ENCODE results near the gene KLF2.

The KLF2 gene

DNA sequence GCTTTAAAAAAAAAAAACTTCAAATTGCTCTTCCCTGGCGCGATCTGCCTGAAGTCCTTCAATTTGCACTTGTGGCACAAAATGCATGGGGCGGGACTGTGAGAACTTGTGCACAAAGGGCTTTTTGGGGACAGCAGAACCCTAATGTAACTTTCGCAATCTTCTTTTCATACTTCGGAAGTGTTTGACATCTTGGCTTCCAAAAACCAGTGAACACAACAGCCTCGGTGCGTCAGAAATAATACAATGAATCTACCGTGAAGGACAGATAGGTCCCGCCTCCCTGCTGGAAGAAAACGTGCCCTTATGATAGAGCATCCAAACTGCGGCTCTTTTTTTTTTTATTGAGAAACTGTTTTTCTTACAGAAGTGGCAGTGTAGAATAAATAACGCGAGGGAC lies 36.6 kb downstream of the KLF2 start:
- Histone ChIP-seq H3K27me3 (replicated peaks; ENCODE audit: control insufficient read depth, insufficient read depth, low read length, poor library complexity, severe bottlenecking) (no peaks in the 10 kb centered on the region), H3K36me3 (ENCODE audit: control insufficient read depth, insufficient read depth, low read length) (no peaks in the 10 kb centered on the region), H3K4me3 (ENCODE audit: insufficient read depth, low read depth, low read length, poor library complexity, severe bottlenecking) (no peak overlapping the region), H3K4me1 (ENCODE audit: control insufficient read depth, insufficient read depth, low read length, poor library complexity, severe bottlenecking) (peaks cover 83% of the 10 kb centered on the region), H3K9me3 (ENCODE audit: control insufficient read depth, low read length) (no peaks in the 10 kb centered on the region), H3K27ac (ENCODE audit: insufficient read depth, low read length, poor library complexity, severe bottlenecking) (peak overlapping the region; percentile 10)
- no peak for DNase-seq

DNA sequence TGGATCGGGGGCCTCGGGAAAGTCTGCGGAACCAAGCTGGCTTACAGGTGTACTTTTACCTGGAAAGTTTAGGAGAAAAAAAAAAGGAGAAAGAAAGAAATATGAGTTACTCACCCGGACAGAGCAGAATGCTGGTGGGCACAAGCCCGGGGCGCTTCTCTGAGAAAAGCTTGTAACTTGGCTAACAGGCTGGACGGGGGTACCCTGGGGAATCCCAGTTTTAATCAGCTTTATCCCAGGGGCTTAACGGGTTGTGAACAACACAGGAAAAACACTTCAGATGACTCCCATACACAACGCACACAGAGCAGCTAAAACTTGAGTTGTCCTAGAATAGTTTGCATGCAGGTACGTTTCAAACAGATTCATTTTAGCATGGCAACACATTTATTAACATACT lies 37.3 kb downstream of the KLF2 start:
- Histone ChIP-seq H3K9me3 (ENCODE audit: control insufficient read depth, low read length) (no peaks in the 10 kb centered on the region), H3K36me3 (ENCODE audit: control insufficient read depth, insufficient read depth, low read length) (no peaks in the 10 kb centered on the region), H3K27ac (ENCODE audit: insufficient read depth, low read length, poor library complexity, severe bottlenecking) (no peak overlapping the region), H3K4me3 (ENCODE audit: insufficient read depth, low read depth, low read length, poor library complexity, severe bottlenecking) (no peak overlapping the region), H3K4me1 (ENCODE audit: control insufficient read depth, insufficient read depth, low read length, poor library complexity, severe bottlenecking) (peaks cover 83% of the 10 kb centered on the region), H3K27me3 (replicated peaks; ENCODE audit: control insufficient read depth, insufficient read depth, low read length, poor library complexity, severe bottlenecking) (no peaks in the 10 kb centered on the region)
- no peak for DNase-seq

DNA sequence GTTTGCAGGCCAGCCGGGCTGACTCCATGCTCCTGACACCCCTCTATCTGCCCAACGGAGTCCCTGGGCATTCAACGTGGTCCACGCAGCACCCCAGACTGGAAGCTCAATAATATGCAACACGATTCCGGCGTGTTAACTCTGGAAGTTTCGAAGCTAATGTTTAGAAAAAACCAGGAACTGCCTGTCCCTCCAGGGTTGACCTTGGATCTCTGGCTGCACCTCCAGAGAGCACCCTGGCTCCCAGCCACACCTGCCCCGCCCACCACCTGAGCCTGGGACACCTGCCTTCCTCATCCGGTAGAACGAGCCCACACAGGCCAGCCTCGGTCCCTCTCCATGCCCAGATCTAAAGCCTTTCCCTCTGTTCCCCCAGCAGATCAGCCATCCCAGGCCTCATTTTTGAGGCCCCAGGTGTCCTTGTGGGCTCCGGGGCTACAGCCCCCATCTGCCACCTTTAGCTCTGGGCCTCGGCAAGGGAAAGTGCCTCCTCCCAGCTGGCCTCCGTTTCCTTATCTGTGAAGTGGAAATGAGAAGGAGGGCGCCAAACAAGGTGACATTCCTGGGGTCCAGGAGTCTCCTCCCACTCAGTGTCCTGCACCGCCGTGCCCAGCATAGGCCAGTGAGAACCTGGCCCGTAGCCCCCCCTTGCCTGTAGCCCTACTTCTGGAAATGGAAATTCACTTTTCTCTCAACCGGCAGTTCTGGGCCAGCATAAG lies 38.7 kb downstream of the KLF2 start:
- H3K9me3 ChIP-seq (ENCODE audit: control insufficient read depth, low read length), result no peaks in the 10 kb centered on the region
- peak overlapping the region; percentile 95 for H3K27ac ChIP-seq (ENCODE audit: insufficient read depth, low read length, poor library complexity, severe bottlenecking)
- H3K4me3 ChIP-seq (ENCODE audit: insufficient read depth, low read depth, low read length, poor library complexity, severe bottlenecking), result no peak overlapping the region
- H3K36me3 ChIP-seq (ENCODE audit: control insufficient read depth, insufficient read depth, low read length), result no peaks in the 10 kb centered on the region
- DNase-seq, result no peak
- H3K27me3 ChIP-seq (replicated peaks; ENCODE audit: control insufficient read depth, insufficient read depth, low read length, poor library complexity, severe bottlenecking), result no peaks in the 10 kb centered on the region
- peaks cover 86% of the 10 kb centered on the region for H3K4me1 ChIP-seq (ENCODE audit: control insufficient read depth, insufficient read depth, low read length, poor library complexity, severe bottlenecking)

DNA sequence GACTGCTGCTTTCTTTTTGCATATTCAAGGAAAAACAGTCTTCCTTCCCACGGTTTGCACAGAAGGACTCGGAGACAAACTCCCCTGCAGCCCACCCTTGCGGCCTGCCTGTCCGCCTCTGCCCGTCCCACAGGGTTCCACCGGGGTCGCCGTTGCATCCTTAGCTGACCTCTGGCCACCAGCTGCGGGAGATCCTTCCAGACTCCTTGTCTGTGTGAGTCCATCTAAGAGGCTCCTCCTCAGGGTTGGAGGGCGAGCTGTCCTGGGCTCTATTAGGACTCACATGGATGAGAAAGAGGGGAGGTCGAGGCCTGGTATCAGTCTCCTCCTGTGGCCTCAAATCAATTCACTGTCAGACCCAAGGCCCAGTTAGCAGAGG lies 39.2 kb downstream of the KLF2 start:
- no peak for DNase-seq
- H3K27ac ChIP-seq (ENCODE audit: insufficient read depth, low read length, poor library complexity, severe bottlenecking), result peak overlapping the region; percentile 95
- no peaks in the 10 kb centered on the region for H3K36me3 ChIP-seq (ENCODE audit: control insufficient read depth, insufficient read depth, low read length)
- no peak overlapping the region for H3K4me3 ChIP-seq (ENCODE audit: insufficient read depth, low read depth, low read length, poor library complexity, severe bottlenecking)
- H3K27me3 ChIP-seq (replicated peaks; ENCODE audit: control insufficient read depth, insufficient read depth, low read length, poor library complexity, severe bottlenecking), result no peaks in the 10 kb centered on the region
- H3K4me1 ChIP-seq (ENCODE audit: control insufficient read depth, insufficient read depth, low read length, poor library complexity, severe bottlenecking), result peaks cover 86% of the 10 kb centered on the region
- H3K9me3 ChIP-seq (ENCODE audit: control insufficient read depth, low read length), result no peaks in the 10 kb centered on the region

DNA sequence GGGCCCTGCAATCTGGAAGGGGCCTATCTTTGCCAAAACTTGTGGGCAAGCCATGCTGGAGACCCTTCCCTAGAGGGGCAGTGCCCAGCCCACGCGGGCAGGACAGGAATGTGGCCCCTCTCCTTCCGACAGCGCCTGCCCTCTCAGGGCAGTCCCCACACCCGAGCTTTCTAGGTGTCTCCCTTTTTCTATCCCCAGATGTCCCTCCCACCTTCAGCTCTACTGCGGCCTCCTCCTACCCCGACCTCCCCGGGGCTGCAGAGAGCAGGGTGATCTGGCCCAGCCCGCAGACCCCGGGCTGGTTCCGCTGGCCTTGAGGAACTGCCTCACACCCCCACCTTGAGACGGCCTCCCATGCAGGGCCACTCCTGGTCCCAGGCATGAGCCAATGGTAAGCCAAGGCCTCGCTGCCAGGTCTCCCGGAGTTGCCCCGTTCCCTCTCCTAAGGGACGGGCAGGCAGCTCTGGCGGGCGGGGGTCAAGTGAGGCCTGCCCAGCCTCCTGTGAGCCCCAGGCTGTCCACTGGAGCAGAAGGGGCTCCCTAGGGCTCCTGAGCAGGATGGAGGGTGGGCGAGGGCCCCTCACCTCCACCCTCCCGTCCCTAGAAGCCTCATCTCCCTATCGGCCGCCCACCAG lies 39.7 kb downstream of the KLF2 start:
- Histone ChIP-seq H3K27ac (ENCODE audit: insufficient read depth, low read length, poor library complexity, severe bottlenecking) (peak overlapping the region; percentile 95), H3K4me1 (ENCODE audit: control insufficient read depth, insufficient read depth, low read length, poor library complexity, severe bottlenecking) (peaks cover 86% of the 10 kb centered on the region), H3K27me3 (replicated peaks; ENCODE audit: control insufficient read depth, insufficient read depth, low read length, poor library complexity, severe bottlenecking) (no peaks in the 10 kb centered on the region), H3K36me3 (ENCODE audit: control insufficient read depth, insufficient read depth, low read length) (no peaks in the 10 kb centered on the region), H3K9me3 (ENCODE audit: control insufficient read depth, low read length) (no peaks in the 10 kb centered on the region), H3K4me3 (ENCODE audit: insufficient read depth, low read depth, low read length, poor library complexity, severe bottlenecking) (no peak overlapping the region)
- DNase-seq, result no peak

DNA sequence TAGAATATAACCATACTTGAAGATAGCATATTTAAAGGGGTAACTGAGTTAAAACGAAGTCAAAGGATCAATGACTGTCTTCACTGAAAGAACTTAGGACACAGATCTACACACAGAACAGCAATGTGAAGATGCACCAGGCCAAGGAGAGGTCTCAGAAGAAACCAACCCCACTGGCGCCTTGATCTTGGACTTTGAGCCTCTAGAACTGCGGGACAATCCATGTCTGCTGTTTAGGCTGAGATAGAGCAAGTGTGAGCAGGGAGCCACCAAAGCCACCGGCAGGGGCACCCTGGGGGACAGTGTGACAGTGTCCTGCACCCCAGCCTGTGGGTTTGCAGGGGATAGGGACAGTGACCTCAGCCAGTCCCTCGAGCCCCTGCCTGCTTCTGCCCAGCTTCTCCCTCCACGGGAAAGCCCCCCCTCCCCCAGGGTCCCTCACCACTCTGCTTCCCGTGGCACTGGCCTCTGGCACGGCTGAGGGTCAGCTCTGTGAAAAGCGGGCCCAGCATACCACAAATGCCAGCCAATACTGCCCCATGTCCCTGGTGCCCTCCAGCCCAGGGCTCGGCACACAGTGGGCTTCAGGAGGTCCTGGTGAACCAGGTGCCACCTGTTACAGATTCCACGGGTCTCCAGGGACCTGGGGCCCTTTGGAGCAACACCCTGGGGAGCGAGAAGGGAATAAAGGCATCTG lies 40.8 kb downstream of the KLF2 start:
- H3K27me3 ChIP-seq (replicated peaks; ENCODE audit: control insufficient read depth, insufficient read depth, low read length, poor library complexity, severe bottlenecking), result no peaks in the 10 kb centered on the region
- no peaks in the 10 kb centered on the region for H3K9me3 ChIP-seq (ENCODE audit: control insufficient read depth, low read length)
- peak overlapping the region; percentile 95 for H3K27ac ChIP-seq (ENCODE audit: insufficient read depth, low read length, poor library complexity, severe bottlenecking)
- H3K4me1 ChIP-seq (ENCODE audit: control insufficient read depth, insufficient read depth, low read length, poor library complexity, severe bottlenecking), result peaks cover 89% of the 10 kb centered on the region
- H3K36me3 ChIP-seq (ENCODE audit: control insufficient read depth, insufficient read depth, low read length), result no peaks in the 10 kb centered on the region
- no peak for DNase-seq
- H3K4me3 ChIP-seq (ENCODE audit: insufficient read depth, low read depth, low read length, poor library complexity, severe bottlenecking), result peak overlapping the region; percentile 14

DNA sequence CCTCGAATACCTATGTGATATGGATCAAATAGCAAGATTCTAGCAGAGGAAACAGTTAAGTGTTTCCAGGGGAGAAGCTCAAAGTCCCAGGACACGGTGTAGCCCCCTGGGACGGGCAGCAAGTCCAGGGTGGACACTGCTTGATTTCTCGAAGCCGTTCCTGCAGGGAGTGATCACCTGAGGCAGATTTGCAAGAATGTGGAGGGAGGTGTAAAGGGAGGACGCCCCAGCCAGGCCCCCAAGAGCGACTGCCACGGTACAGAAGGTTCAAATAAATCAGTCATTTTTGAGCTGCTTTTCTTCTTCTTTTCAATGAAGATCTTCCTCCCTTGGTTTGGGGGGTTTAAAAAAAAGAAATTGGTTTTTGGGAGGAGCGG lies 41.4 kb downstream of the KLF2 start:
- peaks cover 89% of the 10 kb centered on the region for H3K4me1 ChIP-seq (ENCODE audit: control insufficient read depth, insufficient read depth, low read length, poor library complexity, severe bottlenecking)

DNA sequence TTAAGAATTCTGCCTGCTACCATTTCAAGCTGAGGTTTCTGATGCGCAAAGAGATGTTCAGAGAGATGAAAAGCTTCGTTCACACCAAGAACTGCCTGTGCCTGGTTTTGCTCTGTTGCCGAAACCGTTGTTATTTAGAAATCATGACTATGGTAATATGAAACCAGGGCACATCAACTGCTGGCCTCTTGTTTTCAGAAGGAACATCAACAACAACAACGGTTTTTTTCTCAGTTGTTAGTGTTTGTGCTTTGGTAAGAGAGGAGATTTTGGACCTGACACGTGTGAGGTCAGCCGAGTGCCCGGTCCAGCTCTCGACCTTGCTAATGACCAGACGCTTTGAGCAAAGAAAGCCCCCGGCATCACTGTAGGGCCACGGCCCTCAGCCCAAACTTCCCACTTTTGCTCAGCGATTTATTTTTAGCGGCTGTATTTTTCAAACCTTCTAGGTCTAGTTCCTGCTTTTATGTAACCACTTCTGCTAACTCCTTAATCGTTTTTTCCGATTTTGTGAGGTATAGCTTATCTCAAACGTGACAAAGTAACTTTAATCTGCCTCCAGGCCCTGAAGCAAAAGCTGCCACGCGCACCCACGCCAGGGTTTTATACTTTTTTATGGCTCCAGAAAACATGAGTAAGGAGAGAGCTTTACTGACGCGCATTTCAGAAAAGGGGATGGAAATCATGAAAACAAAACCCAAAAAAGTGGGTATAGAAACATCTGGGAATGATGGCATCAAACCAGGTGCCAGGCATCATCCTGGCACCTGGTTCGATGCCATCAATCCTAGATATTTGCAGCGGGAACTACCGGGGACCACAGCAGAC lies 42.0 kb downstream of the KLF2 start:
- Histone ChIP-seq H3K4me3 (ENCODE audit: insufficient read depth, low read depth, low read length, poor library complexity, severe bottlenecking) (peak overlapping the region; percentile 4), H3K27me3 (replicated peaks; ENCODE audit: control insufficient read depth, insufficient read depth, low read length, poor library complexity, severe bottlenecking) (no peaks in the 10 kb centered on the region), H3K36me3 (ENCODE audit: control insufficient read depth, insufficient read depth, low read length) (no peaks in the 10 kb centered on the region), H3K4me1 (ENCODE audit: control insufficient read depth, insufficient read depth, low read length, poor library complexity, severe bottlenecking) (peaks cover 88% of the 10 kb centered on the region), H3K9me3 (ENCODE audit: control insufficient read depth, low read length) (no peaks in the 10 kb centered on the region), H3K27ac (ENCODE audit: insufficient read depth, low read length, poor library complexity, severe bottlenecking) (peak overlapping the region; percentile 95)
- DNase-seq, result peak in 1 of 3 donors; percentile 24

More for the DNA sequence above, 41.4 kb downstream of the KLF2 start:
- no peaks in the 10 kb centered on the region for H3K36me3 ChIP-seq (ENCODE audit: control insufficient read depth, insufficient read depth, low read length)
- no peaks in the 10 kb centered on the region for H3K9me3 ChIP-seq (ENCODE audit: control insufficient read depth, low read length)
- DNase-seq, result no peak
- H3K27ac ChIP-seq (ENCODE audit: insufficient read depth, low read length, poor library complexity, severe bottlenecking), result peak overlapping the region; percentile 95
- H3K27me3 ChIP-seq (replicated peaks; ENCODE audit: control insufficient read depth, insufficient read depth, low read length, poor library complexity, severe bottlenecking), result no peaks in the 10 kb centered on the region
- H3K4me3 ChIP-seq (ENCODE audit: insufficient read depth, low read depth, low read length, poor library complexity, severe bottlenecking), result peak overlapping the region; percentile 14

DNA sequence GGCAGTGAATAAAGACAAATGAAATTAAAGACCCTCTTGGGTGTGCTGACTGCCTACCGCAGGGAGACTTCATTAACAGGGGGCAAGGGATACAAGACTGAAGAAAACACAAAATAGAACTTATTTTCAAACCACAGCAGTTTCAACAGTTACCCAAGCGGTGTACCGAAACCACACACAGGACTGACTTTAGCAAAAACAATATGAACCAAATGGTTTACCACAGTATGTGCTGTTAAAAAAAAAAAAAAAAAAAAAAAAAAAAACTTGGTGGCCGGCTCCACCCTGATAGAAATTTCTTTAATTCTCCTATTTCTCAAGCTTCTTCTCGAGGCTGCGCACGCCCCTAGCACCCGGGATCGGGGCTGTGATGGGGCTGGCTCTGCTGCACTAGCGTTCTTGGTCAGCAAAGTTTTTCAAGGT lies 42.6 kb downstream of the KLF2 start:
- peak; percentile 48 to 64 (median 49) for DNase-seq
- peak overlapping the region; percentile 95 for H3K27ac ChIP-seq (ENCODE audit: insufficient read depth, low read length, poor library complexity, severe bottlenecking)

More for the DNA sequence above, 42.6 kb downstream of the KLF2 start:
- Histone ChIP-seq H3K9me3 (ENCODE audit: control insufficient read depth, low read length) (no peaks in the 10 kb centered on the region), H3K36me3 (ENCODE audit: control insufficient read depth, insufficient read depth, low read length) (no peaks in the 10 kb centered on the region), H3K4me3 (ENCODE audit: insufficient read depth, low read depth, low read length, poor library complexity, severe bottlenecking) (peak overlapping the region; percentile 4), H3K27me3 (replicated peaks; ENCODE audit: control insufficient read depth, insufficient read depth, low read length, poor library complexity, severe bottlenecking) (no peaks in the 10 kb centered on the region), H3K4me1 (ENCODE audit: control insufficient read depth, insufficient read depth, low read length, poor library complexity, severe bottlenecking) (peaks cover 88% of the 10 kb centered on the region)
